Myocyte (in vitro differentiated cells): ENCODE results near the gene PPP2R3B. TPM values are rescaled to one million over a fixed set of nuclear protein-coding genes. Genes with fewer than 3 reads are reported as not detected.
"Not testable (repeated sequence)": the region's sequence is repeated elsewhere in the genome, so short reads cannot be mapped to it uniquely, and the experiment has no call there.

Experiments used
- DNase-seq: peaks from one replicate; pipeline ENCODE4 v3.0.0-alpha.2; 2012; ENCODE audit warnings: low read depth
- polyA plus RNA-seq: library from polyadenylated mRNA; unstranded; fragments of >200 nt; gene quantifications from one replicate; pipeline ENCODE4 v1.2.1, GENCODE V29; 2012; ENCODE audit warnings: missing spikeins
- total RNA-seq: library from RNA; depleted of rRNA; stranded (reverse); fragments of >200 nt; gene quantifications from 2 replicates; pipeline ENCODE4 v1.2.3, GENCODE V29; 2014

PPP2R3B gene
- total RNA-seq: 207 and 226 TPM in 2 replicates
- polyA plus RNA-seq: 139 TPM

- DNase-seq: peak; percentile 98
Observed at GRCh38 chrX:386768-387575, at the start of gene PPP2R3B. PPP2R3B (minus strand) TSS chrX:386907; CDS start chrX:386691, 216 bp downstream.

- no peak for DNase-seq
Observed at GRCh38 chrX:435536-436122, 48.9 kb upstream of the PPP2R3B start.

GRCh38 chrX:434946-435345, 48.2 kb upstream of the PPP2R3B start:
- no peak for DNase-seq

GRCh38 chrX:433771-434170, 47.1 kb upstream of the PPP2R3B start:
- no peak for DNase-seq

GRCh38 chrX:432666-433065, 46.0 kb upstream of the PPP2R3B start:
- not testable (repeated sequence) for DNase-seq

- no peak for DNase-seq
Observed at GRCh38 chrX:431492-432111, 44.9 kb upstream of the PPP2R3B start.

- no peak for DNase-seq
Observed at GRCh38 chrX:431056-431455, 44.3 kb upstream of the PPP2R3B start.

GRCh38 chrX:429266-429825, 42.6 kb upstream of the PPP2R3B start:
- DNase-seq: no peak

GRCh38 chrX:427812-428725, 41.4 kb upstream of the PPP2R3B start:
- DNase-seq: no peak

GRCh38 chrX:426881-427280, 40.2 kb upstream of the PPP2R3B start:
- DNase-seq: peak; percentile 6

- no peak for DNase-seq
Observed at GRCh38 chrX:425056-425455, 38.3 kb upstream of the PPP2R3B start.

GRCh38 chrX:421646-422391, 35.1 kb upstream of the PPP2R3B start:
- DNase-seq: no peak

- DNase-seq: no peak
Observed at GRCh38 chrX:420496-421223, 34.0 kb upstream of the PPP2R3B start.

- no peak for DNase-seq
Observed at GRCh38 chrX:418927-419729, 32.4 kb upstream of the PPP2R3B start.

- DNase-seq: not testable (repeated sequence)
Observed at GRCh38 chrX:415498-415897, 28.8 kb upstream of the PPP2R3B start.

- DNase-seq: peak; percentile 97
Observed at GRCh38 chrX:413322-414201, 26.9 kb upstream of the PPP2R3B start.

- no peak for DNase-seq
Observed at GRCh38 chrX:410296-410695, 23.6 kb upstream of the PPP2R3B start.

GRCh38 chrX:405149-405548, 18.4 kb upstream of the PPP2R3B start:
- no peak for DNase-seq
